ENCODE measurements around the gene SERPINA12.
"Not testable (repeated sequence)": the region's sequence is repeated elsewhere in the genome, so short reads cannot be mapped to it uniquely, and the experiment has no call there.

SERPINA12 gene

GRCh38 chr14:94489336-94489735, 19.9 kb downstream of the SERPINA12 start:
- no peak for DNase-seq (ENCODE audit: low read depth, low spot score)

GRCh38 chr14:94486883-94487282, 22.4 kb downstream of the SERPINA12 start:
- DNase-seq (ENCODE audit: low read depth, low spot score): no peak

GRCh38 chr14:94485944-94486841, 23.1 kb downstream of the SERPINA12 start:
- peak; percentile 77 for DNase-seq (ENCODE audit: low read depth, low spot score)

DNA sequence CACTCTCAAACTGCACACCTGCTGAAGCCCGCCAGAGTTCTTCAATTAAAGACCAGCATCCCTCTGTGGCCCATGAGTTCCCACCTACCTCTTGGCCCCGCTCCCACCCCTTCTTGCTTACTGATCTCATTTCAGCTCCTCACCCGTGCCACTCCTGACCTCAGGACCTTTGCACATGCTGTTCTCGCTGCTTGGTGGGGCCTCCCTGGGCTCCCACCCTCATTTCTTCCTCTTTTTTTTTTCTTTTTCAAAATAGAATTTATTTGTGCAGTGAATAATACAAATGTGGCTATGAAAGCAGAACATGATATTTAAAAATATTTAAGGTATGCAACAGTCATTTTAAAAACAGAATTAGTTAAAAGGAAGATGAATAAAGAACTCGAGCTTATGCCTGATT, 24.8 kb downstream of the SERPINA12 start:
- DNase-seq (ENCODE audit: low read depth, low spot score): no peak

- DNase-seq (ENCODE audit: low read depth, low spot score): no peak
Measured at GRCh38 chr14:94483729-94484275, 25.5 kb downstream of the SERPINA12 start.

DNA sequence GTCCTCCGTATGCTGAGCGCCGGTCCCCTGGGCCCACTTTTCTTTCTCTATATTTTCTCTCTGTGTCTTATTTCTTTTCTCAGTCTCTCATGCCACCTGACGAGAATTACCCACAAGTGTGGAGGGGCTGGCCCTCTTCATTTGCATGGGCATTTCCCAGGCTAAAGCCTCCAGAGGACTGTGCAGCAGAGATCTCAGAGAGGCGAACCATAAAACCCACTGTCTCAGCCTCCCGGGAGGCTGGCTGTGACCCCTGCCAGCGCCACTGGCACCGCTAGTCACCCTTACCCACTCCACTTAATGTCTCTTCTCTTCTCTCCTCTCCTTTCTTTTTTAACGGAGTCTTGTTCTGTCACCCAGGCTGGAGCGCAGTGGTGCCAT, 26.2 kb downstream of the SERPINA12 start:
- DNase-seq (ENCODE audit: low read depth, low spot score): no peak

GRCh38 chr14:94482132-94483070, 26.9 kb downstream of the SERPINA12 start:
- not testable (repeated sequence) for DNase-seq (ENCODE audit: low read depth, low spot score)

DNA sequence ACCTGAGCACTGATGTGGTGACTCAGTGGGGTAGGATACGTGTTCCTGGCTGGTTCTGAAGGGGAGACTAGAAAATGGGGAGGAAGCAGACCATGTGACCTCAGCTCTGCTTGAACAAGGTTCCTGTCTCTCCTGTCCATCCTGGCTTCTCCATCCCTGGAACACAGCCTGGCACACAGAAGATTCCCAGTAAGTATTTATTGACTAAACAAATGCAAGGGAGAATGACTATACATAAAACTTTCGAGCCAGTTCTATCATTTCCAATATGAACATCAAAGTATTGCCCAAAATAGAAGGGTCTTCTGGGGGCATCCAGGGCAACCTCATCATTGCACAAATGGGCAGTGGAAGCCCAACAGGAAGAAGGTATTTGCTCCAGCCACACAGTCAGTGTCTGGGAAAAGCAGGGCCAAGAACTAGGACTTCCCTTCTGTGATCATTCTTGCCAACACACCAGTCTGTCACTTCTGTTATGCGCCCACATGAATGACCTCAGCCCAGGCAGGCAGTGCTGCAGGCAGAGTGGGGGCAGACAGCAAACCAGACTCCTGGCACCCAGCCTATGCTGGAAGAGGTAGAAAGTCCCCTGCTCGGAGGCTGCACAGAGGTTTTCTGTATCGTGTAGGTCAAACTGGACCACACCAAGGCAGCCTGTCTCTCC, 27.7 kb downstream of the SERPINA12 start:
- no peak for DNase-seq (ENCODE audit: low read depth, low spot score)

DNA sequence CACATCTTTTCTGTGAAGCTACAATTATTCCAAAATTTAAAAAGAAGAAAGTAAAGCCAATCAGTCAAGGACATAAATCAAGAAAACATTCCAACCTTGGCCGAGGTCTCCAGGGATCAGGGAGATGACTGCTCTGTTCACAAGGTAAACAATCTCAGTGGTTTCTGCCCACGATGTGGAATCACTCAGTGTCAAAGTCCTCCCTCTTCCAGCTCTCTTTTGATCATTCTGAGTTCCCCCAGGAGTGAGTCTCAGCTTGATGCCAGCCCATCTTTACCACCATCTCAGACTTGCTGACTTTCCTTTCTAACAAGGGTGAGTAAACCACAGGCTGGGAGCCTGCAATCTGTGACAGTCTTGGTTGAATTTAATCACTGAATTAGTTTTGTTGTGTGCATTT, 28.5 kb downstream of the SERPINA12 start:
- DNase-seq (ENCODE audit: low read depth, low spot score): no peak

- DNase-seq (ENCODE audit: low read depth, low spot score): no peak
Measured at GRCh38 chr14:94478420-94478819, 30.8 kb downstream of the SERPINA12 start.

DNA sequence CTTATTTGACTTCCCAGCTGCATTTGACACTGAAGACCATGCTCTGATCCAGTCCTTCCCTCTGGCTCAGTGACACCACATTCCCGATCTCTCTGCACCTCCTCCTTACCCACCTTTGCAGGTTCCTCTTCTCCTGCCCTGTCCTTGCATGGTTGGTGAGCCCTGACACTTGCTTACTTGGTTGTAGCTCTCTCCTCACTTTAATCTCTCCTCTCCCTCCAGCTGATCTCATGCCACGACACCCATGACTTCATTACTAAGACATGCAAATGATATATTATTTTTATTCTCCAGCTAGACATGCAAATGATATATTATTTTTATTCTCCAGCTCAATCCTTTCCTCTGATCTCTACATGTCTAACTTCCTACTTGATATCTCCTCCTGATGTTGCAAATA, 33.2 kb downstream of the SERPINA12 start, which contains the start of gene SERPINA9:
Gene SERPINA9 (minus strand): TSS at position 175 of the 400 bp plus-strand sequence. CDS start 6,357 bp downstream, outside the sequence.
- no peak for DNase-seq (ENCODE audit: low read depth, low spot score)

GRCh38 chr14:94474581-94475031, 34.7 kb downstream of the SERPINA12 start:
- no peak for DNase-seq (ENCODE audit: low read depth, low spot score)

DNA sequence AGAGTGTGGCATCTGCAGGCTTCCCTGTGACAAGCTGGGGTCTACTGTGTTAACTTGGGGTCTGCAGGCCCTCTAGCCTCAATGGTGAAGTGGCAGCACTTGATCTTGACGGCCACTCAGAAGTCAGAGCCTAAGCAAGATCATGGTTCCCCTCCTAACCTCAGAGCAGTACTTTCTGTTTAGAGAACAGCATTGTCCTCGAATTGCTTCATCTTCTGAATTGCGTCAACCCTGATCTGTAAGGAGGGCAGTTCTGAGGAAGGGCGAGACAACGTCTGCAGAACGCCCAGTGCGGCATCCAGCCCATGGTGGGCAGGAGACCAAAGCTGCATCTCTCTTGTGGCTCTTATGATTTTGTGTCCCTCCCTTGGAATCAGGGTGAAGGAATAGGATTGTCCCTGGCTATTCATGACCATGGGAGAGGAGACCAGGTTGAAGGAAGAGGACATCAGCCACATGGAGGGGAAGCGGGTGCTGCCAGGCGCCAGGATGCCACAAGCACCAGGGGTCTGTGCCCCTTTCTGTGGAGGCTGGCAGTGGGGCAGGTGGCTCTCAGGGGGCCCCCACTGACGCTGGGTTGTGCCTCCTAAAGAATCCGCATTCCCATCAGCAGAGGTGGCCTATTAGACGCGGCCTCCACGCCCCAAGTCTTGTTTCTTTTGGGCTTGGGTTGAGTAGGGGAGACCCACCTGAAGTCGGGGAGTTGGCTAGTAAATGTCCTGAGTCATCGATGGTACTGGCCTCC, 35.4 kb downstream of the SERPINA12 start:
- no peak for DNase-seq (ENCODE audit: low read depth, low spot score)

- DNase-seq (ENCODE audit: low read depth, low spot score): no peak
Measured at GRCh38 chr14:94472842-94473241, 36.4 kb downstream of the SERPINA12 start.

DNA sequence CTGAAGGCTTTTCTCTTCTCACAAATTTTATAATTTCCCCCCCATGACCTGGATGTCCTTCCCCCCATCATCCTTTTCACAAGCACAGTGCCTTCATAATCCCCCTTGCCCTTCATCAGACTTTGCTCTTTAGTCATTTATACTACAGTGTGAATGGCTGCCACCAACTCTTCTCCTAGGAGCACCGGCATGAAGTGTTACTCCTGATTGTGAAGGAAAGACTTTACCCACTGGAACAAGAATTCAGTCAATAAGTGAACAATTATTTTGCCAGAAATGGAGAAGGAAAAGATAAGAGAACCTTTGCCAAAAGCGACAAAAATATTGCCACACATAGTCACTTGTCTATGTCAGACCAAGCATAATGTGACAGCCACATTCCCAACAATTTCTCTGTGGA, 38.2 kb downstream of the SERPINA12 start:
- no peak for DNase-seq (ENCODE audit: low read depth, low spot score)

DNA sequence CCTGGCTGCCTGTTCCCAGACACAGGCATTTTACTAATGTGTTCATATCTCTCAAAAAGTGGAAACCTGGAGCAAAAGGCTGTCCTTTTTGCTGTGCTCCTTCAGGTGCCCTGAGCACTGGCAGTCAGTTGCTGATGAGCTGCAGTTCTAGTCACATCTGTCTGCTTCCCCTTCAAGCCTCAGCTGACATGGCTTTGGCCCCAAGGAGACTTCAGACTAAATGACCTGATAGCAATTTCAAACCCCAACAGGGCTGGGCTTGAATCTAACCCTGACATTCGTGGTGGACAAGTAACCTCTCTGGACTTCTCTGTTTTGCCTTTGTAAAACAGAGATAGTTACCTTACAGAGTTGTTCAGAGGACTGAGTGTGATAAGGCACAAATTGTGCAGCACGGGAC, 39.0 kb downstream of the SERPINA12 start:
- no peak for DNase-seq (ENCODE audit: low read depth, low spot score)

- no peak for DNase-seq (ENCODE audit: low read depth, low spot score)
Measured at GRCh38 chr14:94469261-94469660, 40.0 kb downstream of the SERPINA12 start.

DNA sequence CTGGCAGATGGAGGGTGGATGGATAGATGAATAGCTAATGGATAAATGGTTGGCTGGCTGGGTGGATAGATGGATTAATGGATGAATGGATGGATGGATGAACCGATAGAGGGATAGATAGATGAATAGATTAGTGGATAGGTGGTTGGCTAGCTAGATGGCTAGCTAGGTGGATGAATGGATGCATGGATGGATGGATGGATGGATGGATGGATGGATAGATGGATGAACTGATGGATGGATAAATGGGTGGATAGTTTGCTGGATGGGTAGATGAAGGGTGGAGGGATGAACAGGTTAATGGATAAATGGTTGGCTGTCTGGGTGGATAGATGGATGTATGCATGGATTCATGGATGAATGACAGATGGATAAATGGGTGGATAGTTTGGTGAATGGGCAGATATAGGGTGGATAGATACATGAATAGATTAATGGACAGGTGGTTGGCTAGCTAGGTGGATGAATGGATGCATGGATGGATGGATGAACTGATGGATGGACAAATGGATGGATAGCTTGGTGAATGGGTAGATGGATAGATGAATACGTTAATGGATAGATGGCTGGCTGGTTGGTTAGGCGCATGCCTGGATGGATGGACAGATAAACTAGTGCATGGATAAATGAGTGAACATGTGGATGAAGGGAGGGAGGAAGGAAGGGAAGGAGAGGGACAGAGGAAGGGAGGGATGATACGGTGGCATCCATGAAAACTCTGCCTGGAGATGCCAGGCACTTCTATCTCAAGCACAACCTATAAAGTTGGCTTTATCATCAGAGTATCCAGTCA, 41.3 kb downstream of the SERPINA12 start:
- no peak for DNase-seq (ENCODE audit: low read depth, low spot score)

GRCh38 chr14:94466706-94467370, 42.4 kb downstream of the SERPINA12 start:
- no peak for DNase-seq (ENCODE audit: low read depth, low spot score)

Measured in iPS DF 19.7 (cell line).